GM23248 (cell line): ENCODE measurements around the gene WDR64. TPM values are rescaled to one million over a fixed set of nuclear protein-coding genes. Genes with fewer than 3 reads are reported as not detected.
"Not testable (repeated sequence)": the region's sequence is repeated elsewhere in the genome, so short reads cannot be mapped to it uniquely, and the experiment has no call there.

Experiments
- DNase-seq: peaks from one replicate; pipeline ENCODE4 v3.0.0-alpha.2; 2015
- H2AFZ ChIP-seq: fragments of 200-600 bp; sonication (generic); 2 replicates; pipeline ENCODE4 v1.6.1; 2016; ENCODE audit warnings: antibody characterized with exemption
- H3F3A ChIP-seq: fragments of 200-600 bp; sonication (generic); 2 replicates; pipeline ENCODE4 v1.6.1; 2016; ENCODE audit warnings: mild to moderate bottlenecking, antibody characterized with exemption, mixed run types; ENCODE audit not compliant: insufficient read depth
- H3K27ac ChIP-seq: fragments of 200-600 bp; sonication (generic); 2 replicates; pipeline ENCODE4 v1.5.1; 2016; ENCODE audit warnings: mild to moderate bottlenecking
- H3K27me3 ChIP-seq: fragments of 200-600 bp; sonication (generic); replicated peaks from 2 replicates; pipeline ENCODE4 v1.6.1; 2016; ENCODE audit warnings: mild to moderate bottlenecking; ENCODE audit not compliant: insufficient read depth
- H3K36me3 ChIP-seq: fragments of 200-600 bp; sonication (generic); 2 replicates; pipeline ENCODE4 v1.6.1; 2016; ENCODE audit warnings: low read depth, mild to moderate bottlenecking
- H3K4me1 ChIP-seq: fragments of 200-600 bp; sonication (generic); 2 replicates; pipeline ENCODE4 v1.6.1; 2016; ENCODE audit warnings: mild to moderate bottlenecking; ENCODE audit not compliant: insufficient read depth
- H3K4me2 ChIP-seq: fragments of 200-600 bp; sonication (generic); one replicate; pipeline ENCODE4 v1.6.1; 2016; ENCODE audit warnings: mild to moderate bottlenecking; ENCODE audit not compliant: unreplicated experiment
- H3K4me3 ChIP-seq: fragments of 200-600 bp; sonication (generic); 2 replicates; pipeline ENCODE4 v1.5.1; 2016; ENCODE audit warnings: mild to moderate bottlenecking
- H3K79me2 ChIP-seq: fragments of 200-600 bp; sonication (generic); 2 replicates; pipeline ENCODE4 v1.6.1; 2016; ENCODE audit warnings: mild to moderate bottlenecking; ENCODE audit not compliant: insufficient read depth
- H3K9ac ChIP-seq: fragments of 200-600 bp; sonication (generic); 2 replicates; pipeline ENCODE4 v1.6.1; 2016; ENCODE audit warnings: mild to moderate bottlenecking
- H3K9me2 ChIP-seq: fragments of 200-600 bp; sonication (generic); 2 replicates; pipeline ENCODE4 v1.6.1; 2016; ENCODE audit warnings: mixed run types, mild to moderate bottlenecking, moderate library complexity; ENCODE audit not compliant: insufficient read depth
- H3K9me3 ChIP-seq: fragments of 200-600 bp; sonication (generic); one replicate; pipeline ENCODE4 v1.6.1; 2017; ENCODE audit warnings: low read depth
- H4K20me1 ChIP-seq: fragments of 200-600 bp; sonication (generic); 2 replicates; pipeline ENCODE4 v1.6.0; 2016; ENCODE audit not compliant: insufficient read depth
- EZH2 ChIP-seq: fragments of 200-600 bp; sonication (generic); IDR thresholded peaks from 2 replicates; pipeline ENCODE4 v1.6.1; 2018; ENCODE audit warnings: antibody characterized with exemption, mild to moderate bottlenecking; ENCODE audit not compliant: insufficient read depth, poor library complexity, severe bottlenecking
- EZH2phosphoT487 ChIP-seq: fragments of 200-600 bp; sonication (generic); IDR thresholded peaks from 2 replicates; pipeline ENCODE4 v1.6.1; 2018; ENCODE audit warnings: antibody characterized with exemption, moderate library complexity, mild to moderate bottlenecking, low read depth; ENCODE audit not compliant: insufficient read depth
- WGBS, 2 experiments: methylation state at CpG; one replicate each; pipeline ENCODE4 v1.1.6; 2015 to 2017; ENCODE audit warnings: low lambda C conversion rate in 2 of 2, low coverage in 1 of 2; ENCODE audit errors: missing lambda C conversion rate in 2 of 2; 5-methylcytosine and 5-hydroxymethylcytosine counted together
- in situ Hi-C: fragments of 300-500 bp; cut with MboI; formaldehyde crosslinking; loops from 2 replicates; pipeline ENCODE4 v1.15.0; 2020
- polyA plus RNA-seq: library from polyadenylated mRNA; unstranded; fragments of >200 nt; fragmentation: Nextera tagmentation; extraction: Ambion mirVana; gene quantifications from 2 replicates; pipeline ENCODE4 v1.2.1, GENCODE V29; 2016
- total RNA-seq: library from RNA; depleted of rRNA; stranded (reverse); fragments of >200 nt; shearing (Covaris generic); gene quantifications from 2 replicates; pipeline ENCODE4 v1.2.3, GENCODE V29; 2014

Gene WDR64
- total and polyA plus RNA-seq, 2 experiments from 2014 or later, result not detected

DNA sequence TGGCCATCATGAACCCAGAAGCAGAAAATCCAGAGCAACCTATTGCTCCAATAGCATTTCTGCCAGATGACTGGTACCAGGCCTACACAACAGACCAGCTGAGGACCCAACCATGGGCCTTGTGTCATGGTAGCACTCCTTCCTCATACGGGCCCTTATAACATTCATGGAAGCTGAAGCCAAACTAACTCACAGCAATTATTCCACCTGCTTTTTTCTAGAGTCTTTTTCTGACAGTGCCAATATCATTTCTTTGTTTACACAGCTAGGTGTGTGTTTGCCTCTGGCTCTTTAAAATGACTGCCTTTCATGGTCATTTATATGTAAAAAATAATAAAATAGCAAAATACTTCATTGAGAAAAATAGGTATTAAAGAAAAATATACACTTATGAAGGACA is 3.9 kb upstream of the WDR64 start:
- no peak overlapping the region for H3K4me3 ChIP-seq
- H3K9me3 ChIP-seq, result no peaks in the 10 kb centered on the region
- H3K4me1 ChIP-seq, result no peaks in the 10 kb centered on the region
- H3K27me3 ChIP-seq, result no peaks in the 10 kb centered on the region; the same call in 1 of the 2 replicates
- H4K20me1 ChIP-seq, result no peaks in the 10 kb centered on the region
- no peaks in the 10 kb centered on the region for H3K9me2 ChIP-seq
- WGBS, 2 experiments, result 64 to 72% methylated on average over 1 of the region's 1 CpG
- H3K27ac ChIP-seq, result no peak overlapping the region
- TF ChIP-seq EZH2phosphoT487, result no peak
- TF ChIP-seq EZH2, result no peak
- H2AFZ ChIP-seq, result no peak overlapping the region
- no peak overlapping the region for H3K4me2 ChIP-seq
- H3K9ac ChIP-seq, result no peak overlapping the region
- H3F3A ChIP-seq, result no peaks in the 10 kb centered on the region
- no peaks in the 10 kb centered on the region for H3K36me3 ChIP-seq
- in situ Hi-C loops, result no loop called here
- no peak for DNase-seq
- H3K79me2 ChIP-seq, result no peaks in the 10 kb centered on the region

DNA sequence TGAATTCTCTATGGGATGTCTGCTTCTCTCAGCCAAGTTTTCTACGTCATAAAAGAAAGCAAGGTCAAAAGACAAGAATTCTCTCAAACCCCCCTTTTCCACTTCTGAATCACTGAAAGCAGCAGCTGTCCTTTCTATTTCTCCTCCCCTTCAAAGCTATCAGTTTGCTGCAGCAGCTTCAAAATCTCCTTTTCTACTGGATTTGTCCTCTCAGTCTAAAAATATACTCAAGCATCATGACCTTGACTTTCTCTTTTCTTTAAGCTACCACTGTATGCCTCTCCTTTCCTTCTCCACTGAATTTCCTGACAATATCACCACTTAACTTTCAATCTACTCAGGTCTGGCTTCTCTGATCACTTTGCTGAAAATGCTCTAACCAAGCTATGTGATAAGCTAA is 1.9 kb downstream of the WDR64 start:
- in situ Hi-C loops, result no loop called here

DNA sequence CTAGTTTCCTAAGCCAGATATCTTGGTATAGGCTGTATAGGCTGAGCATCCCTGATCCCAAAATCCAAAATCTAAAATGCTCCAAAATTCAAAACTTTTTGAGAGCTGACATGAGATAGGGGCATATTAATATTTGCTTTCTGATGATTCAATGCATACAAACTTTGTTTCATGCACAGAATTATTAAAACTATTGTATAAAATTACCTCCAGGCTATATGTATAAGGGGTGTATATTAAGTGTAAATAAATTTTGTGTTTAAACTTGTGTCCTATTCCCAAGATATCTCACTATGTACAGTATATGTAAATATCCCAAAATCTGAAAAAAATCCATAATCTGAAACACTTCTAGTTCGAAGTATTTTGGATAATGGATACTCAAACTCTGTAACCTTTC is 2.6 kb downstream of the WDR64 start:
- Histone ChIP-seq H3K27ac (no peak overlapping the region), H3K4me2 (no peak overlapping the region), H3K9me3 (no peaks in the 10 kb centered on the region), H3K27me3 (no peaks in the 10 kb centered on the region; the same call in 1 of the 2 replicates), H4K20me1 (no peaks in the 10 kb centered on the region), H3K79me2 (no peaks in the 10 kb centered on the region), H3K9ac (no peak overlapping the region), H2AFZ (no peak overlapping the region), H3F3A (no peaks in the 10 kb centered on the region), H3K36me3 (no peaks in the 10 kb centered on the region), H3K9me2 (no peaks in the 10 kb centered on the region), H3K4me3 (no peak overlapping the region), H3K4me1 (no peaks in the 10 kb centered on the region)
- no peak for TF ChIP-seq EZH2
- TF ChIP-seq EZH2phosphoT487, result no peak
- in situ Hi-C loops, result no loop called here
- 72 to 76% methylated on average over 1 of the region's 1 CpG for WGBS, 2 experiments
- no peak for DNase-seq

More for the DNA sequence above, 1.9 kb downstream of the WDR64 start:
- H3K27ac ChIP-seq, result no peak overlapping the region
- no peaks in the 10 kb centered on the region for H3K9me2 ChIP-seq
- H3K9me3 ChIP-seq, result no peaks in the 10 kb centered on the region
- 29 to 56% methylated on average over 1 of the region's 1 CpG for WGBS, 2 experiments
- H3K4me2 ChIP-seq, result no peak overlapping the region
- H3F3A ChIP-seq, result no peaks in the 10 kb centered on the region
- no peaks in the 10 kb centered on the region for H4K20me1 ChIP-seq
- no peak for DNase-seq
- no peak overlapping the region for H3K4me3 ChIP-seq
- H3K79me2 ChIP-seq, result no peaks in the 10 kb centered on the region
- TF ChIP-seq EZH2 (no peak), EZH2phosphoT487 (no peak)
- H2AFZ ChIP-seq, result no peak overlapping the region
- H3K36me3 ChIP-seq, result no peaks in the 10 kb centered on the region
- no peak overlapping the region for H3K9ac ChIP-seq
- H3K27me3 ChIP-seq, result no peaks in the 10 kb centered on the region; the same call in 1 of the 2 replicates
- H3K4me1 ChIP-seq, result no peaks in the 10 kb centered on the region

DNA sequence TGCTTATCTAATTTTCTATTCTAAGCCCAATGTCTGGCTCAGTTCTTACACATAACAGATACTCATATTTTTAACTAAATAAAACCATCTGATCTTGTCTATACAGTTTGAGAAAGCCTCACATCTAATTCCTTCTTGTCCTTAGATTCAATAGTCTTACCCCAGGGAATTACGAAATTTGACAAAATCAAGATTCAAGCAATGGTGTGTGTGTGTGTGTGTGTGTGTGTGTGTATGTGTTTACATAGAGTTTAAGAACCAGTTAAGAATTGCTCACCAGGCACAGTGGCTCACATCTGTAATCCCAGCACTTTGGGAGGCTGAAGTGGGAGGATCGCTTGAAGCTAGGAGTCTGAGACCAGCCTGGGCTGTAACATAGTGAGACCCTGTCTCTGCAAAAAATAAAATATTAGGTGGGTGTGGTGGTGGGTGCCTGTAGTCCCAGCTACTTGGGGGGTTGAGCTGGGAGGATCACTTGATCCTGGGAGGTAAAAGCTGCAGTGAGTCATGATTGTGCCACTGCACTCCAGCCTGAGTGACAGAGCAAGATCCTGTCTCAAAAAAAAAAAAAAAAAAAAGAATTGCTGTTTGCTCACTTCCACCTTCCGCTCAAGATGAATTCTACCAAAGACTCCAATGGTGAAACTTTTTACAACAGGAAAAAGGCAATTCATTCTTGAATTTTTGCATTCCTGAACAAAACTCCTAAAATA is 6.2 kb downstream of the WDR64 start:
- in situ Hi-C loops, result no loop called here
- H2AFZ ChIP-seq, result no peak overlapping the region
- H3F3A ChIP-seq, result no peaks in the 10 kb centered on the region
- no peaks in the 10 kb centered on the region for H3K9me2 ChIP-seq
- no peak for DNase-seq
- H3K27ac ChIP-seq, result no peak overlapping the region
- H3K4me3 ChIP-seq, result no peak overlapping the region
- H3K9me3 ChIP-seq, result no peaks in the 10 kb centered on the region
- H4K20me1 ChIP-seq, result no peaks in the 10 kb centered on the region
- TF ChIP-seq EZH2, result no peak
- no peak for TF ChIP-seq EZH2phosphoT487
- no peaks in the 10 kb centered on the region for H3K4me1 ChIP-seq
- no peak overlapping the region for H3K4me2 ChIP-seq
- H3K27me3 ChIP-seq, result no peaks in the 10 kb centered on the region
- no peaks in the 10 kb centered on the region for H3K79me2 ChIP-seq
- no peak overlapping the region for H3K9ac ChIP-seq
- H3K36me3 ChIP-seq, result no peaks in the 10 kb centered on the region
- WGBS, 2 experiments, result 86 to 93% methylated on average over 3 of the region's 3 CpGs

DNA sequence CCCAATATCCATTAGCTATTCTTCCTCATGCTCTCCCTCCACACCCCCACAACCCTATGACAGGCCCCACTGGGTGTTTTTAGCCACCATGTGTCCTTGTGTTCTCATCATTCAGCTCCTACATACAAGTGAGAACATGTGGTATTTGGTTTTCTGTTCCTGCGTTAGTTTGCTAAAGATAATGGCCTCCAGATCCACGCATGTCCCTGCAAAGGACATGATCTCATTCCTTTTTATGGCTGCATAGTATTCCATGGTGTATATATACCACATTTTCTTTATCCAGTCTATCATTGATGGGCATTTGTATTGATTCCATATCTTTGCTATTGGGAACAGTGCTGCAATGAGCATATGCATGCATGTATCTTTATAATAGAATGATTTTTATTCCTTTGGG is 6.9 kb downstream of the WDR64 start:
- H3K4me1 ChIP-seq, H3F3A ChIP-seq, H3K4me3 ChIP-seq, H3K36me3 ChIP-seq, H3K9ac ChIP-seq, H2AFZ ChIP-seq, H4K20me1 ChIP-seq, H3K27ac ChIP-seq, H3K79me2 ChIP-seq, DNase-seq, in situ Hi-C loops, H3K27me3 ChIP-seq, H3K9me3 ChIP-seq, H3K9me2 ChIP-seq, H3K4me2 ChIP-seq: not testable (repeated sequence)
- 55 to 65% methylated on average over 2 of the region's 2 CpGs for WGBS, 2 experiments
